ENCODE results near the gene FKBP4. TPM values are rescaled to one million over a fixed set of nuclear protein-coding genes. Genes with fewer than 3 reads are reported as not detected.

Gene FKBP4
- total and polyA plus RNA-seq, 2 of the 13 experiments (the other 11 are each of a cell fraction or from before 2014, with no cell fraction given) = 25.7 to 66.1 TPM

DNA sequence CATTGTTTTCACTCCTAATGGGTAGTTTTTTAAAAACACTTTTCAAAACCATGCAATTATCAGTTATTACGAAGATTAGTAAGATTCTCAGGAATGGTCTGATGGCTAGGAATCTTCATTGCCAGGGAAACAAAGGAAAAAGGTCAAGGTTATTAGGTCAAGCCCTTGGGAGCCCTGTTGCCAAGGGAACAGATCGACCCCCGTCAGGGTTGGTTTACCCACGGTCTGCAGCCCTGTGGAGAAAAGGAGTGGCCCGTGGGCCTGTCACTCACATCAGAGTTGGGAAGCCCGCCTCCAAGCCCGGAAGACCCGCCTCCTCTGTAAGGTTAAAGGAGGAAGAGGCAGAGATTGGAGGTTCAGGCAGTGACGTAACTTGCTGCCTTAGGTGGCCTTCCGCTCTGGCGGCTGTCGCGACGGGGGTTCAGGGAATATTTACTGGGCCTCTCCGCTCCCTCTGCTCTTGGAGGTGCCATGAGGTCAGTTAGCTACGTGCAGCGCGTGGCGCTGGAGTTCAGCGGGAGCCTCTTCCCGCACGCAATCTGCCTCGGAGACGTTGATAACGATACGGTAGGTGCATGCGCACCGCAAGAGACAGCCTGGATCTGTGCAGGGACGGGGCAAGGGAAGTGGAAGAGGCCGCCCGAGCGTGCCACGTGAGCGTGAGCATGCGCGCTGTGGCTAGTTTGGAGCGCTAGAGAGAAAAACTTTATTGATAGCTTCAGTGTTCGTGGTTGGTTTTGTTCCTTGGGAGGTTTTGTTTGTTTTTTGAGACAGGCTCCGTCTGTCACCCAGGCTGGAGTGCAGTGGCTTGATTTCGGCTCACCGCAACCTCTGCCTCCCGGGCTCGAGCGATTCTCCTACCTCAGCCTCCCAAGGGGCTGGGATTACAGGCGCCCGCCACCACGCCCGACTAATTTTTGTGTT, 17.8 kb downstream of the FKBP4 start, which contains the start of gene ITFG2 (continued):
- TF ChIP-seq, protein P1, sequence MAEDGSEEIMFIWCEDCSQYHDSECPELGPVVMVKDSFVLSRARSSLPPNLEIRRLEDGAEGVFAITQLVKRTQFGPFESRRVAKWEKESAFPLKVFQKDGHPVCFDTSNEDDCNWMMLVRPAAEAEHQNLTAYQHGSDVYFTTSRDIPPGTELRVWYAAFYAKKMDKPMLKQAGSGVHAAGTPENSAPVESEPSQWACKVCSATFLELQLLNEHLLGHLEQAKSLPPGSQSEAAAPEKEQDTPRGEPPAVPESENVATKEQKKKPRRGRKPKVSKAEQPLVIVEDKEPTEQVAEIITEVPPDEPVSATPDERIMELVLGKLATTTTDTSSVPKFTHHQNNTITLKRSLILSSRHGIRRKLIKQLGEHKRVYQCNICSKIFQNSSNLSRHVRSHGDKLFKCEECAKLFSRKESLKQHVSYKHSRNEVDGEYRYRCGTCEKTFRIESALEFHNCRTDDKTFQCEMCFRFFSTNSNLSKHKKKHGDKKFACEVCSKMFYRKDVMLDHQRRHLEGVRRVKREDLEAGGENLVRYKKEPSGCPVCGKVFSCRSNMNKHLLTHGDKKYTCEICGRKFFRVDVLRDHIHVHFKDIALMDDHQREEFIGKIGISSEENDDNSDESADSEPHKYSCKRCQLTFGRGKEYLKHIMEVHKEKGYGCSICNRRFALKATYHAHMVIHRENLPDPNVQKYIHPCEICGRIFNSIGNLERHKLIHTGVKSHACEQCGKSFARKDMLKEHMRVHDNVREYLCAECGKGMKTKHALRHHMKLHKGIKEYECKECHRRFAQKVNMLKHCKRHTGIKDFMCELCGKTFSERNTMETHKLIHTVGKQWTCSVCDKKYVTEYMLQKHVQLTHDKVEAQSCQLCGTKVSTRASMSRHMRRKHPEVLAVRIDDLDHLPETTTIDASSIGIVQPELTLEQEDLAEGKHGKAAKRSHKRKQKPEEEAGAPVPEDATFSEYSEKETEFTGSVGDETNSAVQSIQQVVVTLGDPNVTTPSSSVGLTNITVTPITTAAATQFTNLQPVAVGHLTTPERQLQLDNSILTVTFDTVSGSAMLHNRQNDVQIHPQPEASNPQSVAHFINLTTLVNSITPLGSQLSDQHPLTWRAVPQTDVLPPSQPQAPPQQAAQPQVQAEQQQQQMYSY (CRISPR knock-in tag; IDR thresholded peaks at IDR 0.05) = peak; percentile 83
- TF ChIP-seq POGZ (CRISPR knock-in tag; IDR thresholded peaks at IDR 0.05) = peak; percentile 79
- TF ChIP-seq NFATC3 (CRISPR knock-in tag; IDR thresholded peaks at IDR 0.05) = no peak; the same call in 1 of the 2 replicates
- peak; percentile 34; the same call in 1 of the 2 replicates for TF ChIP-seq FOXO1 (CRISPR knock-in tag; IDR thresholded peaks at IDR 0.05)
- TF ChIP-seq ZNF562 (CRISPR knock-in tag; IDR thresholded peaks at IDR 0.05; ENCODE audit: borderline replicate concordance) = no peak
- TF ChIP-seq, protein P2, sequence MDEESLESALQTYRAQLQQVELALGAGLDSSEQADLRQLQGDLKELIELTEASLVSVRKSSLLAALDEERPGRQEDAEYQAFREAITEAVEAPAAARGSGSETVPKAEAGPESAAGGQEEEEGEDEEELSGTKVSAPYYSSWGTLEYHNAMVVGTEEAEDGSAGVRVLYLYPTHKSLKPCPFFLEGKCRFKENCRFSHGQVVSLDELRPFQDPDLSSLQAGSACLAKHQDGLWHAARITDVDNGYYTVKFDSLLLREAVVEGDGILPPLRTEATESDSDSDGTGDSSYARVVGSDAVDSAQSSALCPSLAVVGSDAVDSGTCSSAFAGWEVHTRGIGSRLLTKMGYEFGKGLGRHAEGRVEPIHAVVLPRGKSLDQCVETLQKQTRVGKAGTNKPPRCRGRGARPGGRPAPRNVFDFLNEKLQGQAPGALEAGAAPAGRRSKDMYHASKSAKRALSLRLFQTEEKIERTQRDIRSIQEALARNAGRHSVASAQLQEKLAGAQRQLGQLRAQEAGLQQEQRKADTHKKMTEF (CRISPR knock-in tag; IDR thresholded peaks at IDR 0.05) = peak; percentile 93
- TF ChIP-seq, protein P3, sequence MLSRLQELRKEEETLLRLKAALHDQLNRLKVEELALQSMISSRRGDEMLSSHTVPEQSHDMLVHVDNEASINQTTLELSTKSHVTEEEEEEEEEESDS (CRISPR knock-in tag; IDR thresholded peaks at IDR 0.05; ENCODE audit: borderline replicate concordance) = no peak
- TF ChIP-seq ZNF674 (CRISPR knock-in tag; IDR thresholded peaks at IDR 0.05; ENCODE audit: low read depth) = no peak
- TF ChIP-seq ZNF143 (CRISPR knock-in tag; IDR thresholded peaks at IDR 0.05) = peak; percentile 74
- TF ChIP-seq, protein P4, sequence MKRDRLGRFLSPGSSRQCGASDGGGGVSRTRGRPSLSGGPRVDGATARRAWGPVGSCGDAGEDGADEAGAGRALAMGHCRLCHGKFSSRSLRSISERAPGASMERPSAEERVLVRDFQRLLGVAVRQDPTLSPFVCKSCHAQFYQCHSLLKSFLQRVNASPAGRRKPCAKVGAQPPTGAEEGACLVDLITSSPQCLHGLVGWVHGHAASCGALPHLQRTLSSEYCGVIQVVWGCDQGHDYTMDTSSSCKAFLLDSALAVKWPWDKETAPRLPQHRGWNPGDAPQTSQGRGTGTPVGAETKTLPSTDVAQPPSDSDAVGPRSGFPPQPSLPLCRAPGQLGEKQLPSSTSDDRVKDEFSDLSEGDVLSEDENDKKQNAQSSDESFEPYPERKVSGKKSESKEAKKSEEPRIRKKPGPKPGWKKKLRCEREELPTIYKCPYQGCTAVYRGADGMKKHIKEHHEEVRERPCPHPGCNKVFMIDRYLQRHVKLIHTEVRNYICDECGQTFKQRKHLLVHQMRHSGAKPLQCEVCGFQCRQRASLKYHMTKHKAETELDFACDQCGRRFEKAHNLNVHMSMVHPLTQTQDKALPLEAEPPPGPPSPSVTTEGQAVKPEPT (CRISPR knock-in tag; IDR thresholded peaks at IDR 0.05; ENCODE audit: low read depth) = peak; percentile 90
- peak; percentile 47; the same call in 1 of the 2 replicates for TF ChIP-seq EEA1 (CRISPR knock-in tag; IDR thresholded peaks at IDR 0.05; ENCODE audit: borderline replicate concordance)
- no peak for TF ChIP-seq NPAS2 (CRISPR knock-in tag; IDR thresholded peaks at IDR 0.05; ENCODE audit: borderline replicate concordance)
- TF ChIP-seq, protein P5, sequence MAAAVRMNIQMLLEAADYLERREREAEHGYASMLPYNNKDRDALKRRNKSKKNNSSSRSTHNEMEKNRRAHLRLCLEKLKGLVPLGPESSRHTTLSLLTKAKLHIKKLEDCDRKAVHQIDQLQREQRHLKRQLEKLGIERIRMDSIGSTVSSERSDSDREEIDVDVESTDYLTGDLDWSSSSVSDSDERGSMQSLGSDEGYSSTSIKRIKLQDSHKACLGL (CRISPR knock-in tag; IDR thresholded peaks at IDR 0.05) = peak; percentile 95
- TF ChIP-seq, protein P6, sequence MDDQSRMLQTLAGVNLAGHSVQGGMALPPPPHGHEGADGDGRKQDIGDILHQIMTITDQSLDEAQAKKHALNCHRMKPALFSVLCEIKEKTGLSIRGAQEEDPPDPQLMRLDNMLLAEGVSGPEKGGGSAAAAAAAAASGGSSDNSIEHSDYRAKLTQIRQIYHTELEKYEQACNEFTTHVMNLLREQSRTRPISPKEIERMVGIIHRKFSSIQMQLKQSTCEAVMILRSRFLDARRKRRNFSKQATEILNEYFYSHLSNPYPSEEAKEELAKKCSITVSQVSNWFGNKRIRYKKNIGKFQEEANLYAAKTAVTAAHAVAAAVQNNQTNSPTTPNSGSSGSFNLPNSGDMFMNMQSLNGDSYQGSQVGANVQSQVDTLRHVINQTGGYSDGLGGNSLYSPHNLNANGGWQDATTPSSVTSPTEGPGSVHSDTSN (CRISPR knock-in tag; IDR thresholded peaks at IDR 0.05; ENCODE audit: borderline replicate concordance) = peak; percentile 87; the same call in 1 of the 2 replicates
- TF ChIP-seq, protein P7, sequence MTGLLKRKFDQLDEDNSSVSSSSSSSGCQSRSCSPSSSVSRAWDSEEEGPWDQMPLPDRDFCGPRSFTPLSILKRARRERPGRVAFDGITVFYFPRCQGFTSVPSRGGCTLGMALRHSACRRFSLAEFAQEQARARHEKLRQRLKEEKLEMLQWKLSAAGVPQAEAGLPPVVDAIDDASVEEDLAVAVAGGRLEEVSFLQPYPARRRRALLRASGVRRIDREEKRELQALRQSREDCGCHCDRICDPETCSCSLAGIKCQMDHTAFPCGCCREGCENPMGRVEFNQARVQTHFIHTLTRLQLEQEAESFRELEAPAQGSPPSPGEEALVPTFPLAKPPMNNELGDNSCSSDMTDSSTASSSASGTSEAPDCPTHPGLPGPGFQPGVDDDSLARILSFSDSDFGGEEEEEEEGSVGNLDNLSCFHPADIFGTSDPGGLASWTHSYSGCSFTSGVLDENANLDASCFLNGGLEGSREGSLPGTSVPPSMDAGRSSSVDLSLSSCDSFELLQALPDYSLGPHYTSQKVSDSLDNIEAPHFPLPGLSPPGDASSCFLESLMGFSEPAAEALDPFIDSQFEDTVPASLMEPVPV (CRISPR knock-in tag; IDR thresholded peaks at IDR 0.05) = peak; percentile 76
- TF ChIP-seq NFKBIZ (CRISPR knock-in tag; IDR thresholded peaks at IDR 0.05) = no peak
- TF ChIP-seq ZNF335 (CRISPR knock-in tag; IDR thresholded peaks at IDR 0.05) = peak; percentile 77

Measured in HepG2 (cell line).